Measurements from ENCODE around the gene YES1.
"Not testable (repeated sequence)": the region's sequence is repeated elsewhere in the genome, so short reads cannot be mapped to it uniquely, and the experiment has no call there.

The YES1 gene

GRCh38 chr18:785242-785641 is 26.8 kb downstream of the YES1 start:
- no peak for DNase-seq (ENCODE audit: insufficient read length, low spot score)
- TF ChIP-seq CTCF (IDR thresholded peaks at IDR 0.05; ENCODE audit: insufficient read depth, missing control alignments): no peak
- FAIRE-seq: no peak

GRCh38 chr18:784470-785172 is 27.4 kb downstream of the YES1 start:
- no peak for FAIRE-seq

GRCh38 chr18:778194-778927 is 33.7 kb downstream of the YES1 start:
- DNase-seq (ENCODE audit: insufficient read length, low spot score): no peak
- no peak for FAIRE-seq
- TF ChIP-seq CTCF (IDR thresholded peaks at IDR 0.05; ENCODE audit: insufficient read depth, missing control alignments): no peak

More at GRCh38 chr18:784470-785172, 27.4 kb downstream of the YES1 start:
- DNase-seq (ENCODE audit: insufficient read length, low spot score): no peak
- TF ChIP-seq CTCF (IDR thresholded peaks at IDR 0.05; ENCODE audit: insufficient read depth, missing control alignments): no peak

- FAIRE-seq: no peak
- no peak for TF ChIP-seq CTCF (IDR thresholded peaks at IDR 0.05; ENCODE audit: insufficient read depth, missing control alignments)
- DNase-seq (ENCODE audit: insufficient read length, low spot score): no peak
Measured at GRCh38 chr18:777021-777420, 35.0 kb downstream of the YES1 start.

- FAIRE-seq; DNase-seq (ENCODE audit: insufficient read length, low spot score): not testable (repeated sequence)
Measured at GRCh38 chr18:776044-776443, 36.0 kb downstream of the YES1 start.

GRCh38 chr18:774811-775210 is 37.2 kb downstream of the YES1 start:
- no peak for TF ChIP-seq CTCF (IDR thresholded peaks at IDR 0.05; ENCODE audit: insufficient read depth, missing control alignments)
- DNase-seq (ENCODE audit: insufficient read length, low spot score) (no peak), FAIRE-seq (no peak)

GRCh38 chr18:773980-774624 is 37.9 kb downstream of the YES1 start:
- no peak for FAIRE-seq
- TF ChIP-seq CTCF (IDR thresholded peaks at IDR 0.05; ENCODE audit: insufficient read depth, missing control alignments): no peak
- DNase-seq (ENCODE audit: insufficient read length, low spot score): no peak

Data from D721Med (cell line).